NCI-H748 (cell line): ENCODE measurements around the gene OTOF.

ENCODE experiments used
- DNase-seq: peaks from one replicate; lab custom pipeline; 2025; ENCODE audit not compliant: unreplicated experiment; lab: John Stamatoyannopoulos, UW

OTOF gene

DNA sequence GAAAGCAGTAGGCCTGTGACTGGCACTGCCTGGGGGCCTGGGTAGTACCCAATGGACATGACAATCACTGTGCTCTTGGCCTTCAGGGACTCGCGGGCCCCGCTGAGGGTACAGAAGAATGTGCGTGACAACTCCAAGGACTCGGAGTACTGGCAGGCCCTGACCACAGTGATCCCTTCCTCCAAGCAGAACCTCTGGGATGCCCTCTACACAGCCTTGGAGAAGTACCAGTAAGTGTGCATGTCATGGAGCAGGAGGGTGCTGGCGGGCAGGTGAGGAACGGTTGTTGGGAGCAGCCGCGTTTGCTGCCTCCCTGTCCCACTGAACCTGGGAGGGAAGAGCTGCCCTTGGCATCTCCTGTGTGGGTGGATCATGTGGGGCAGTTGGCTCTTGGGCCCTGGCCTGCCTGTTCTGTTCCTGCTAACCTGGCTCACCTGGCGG lies 23.3 kb downstream of the OTOF start:
- no peak for DNase-seq

DNA sequence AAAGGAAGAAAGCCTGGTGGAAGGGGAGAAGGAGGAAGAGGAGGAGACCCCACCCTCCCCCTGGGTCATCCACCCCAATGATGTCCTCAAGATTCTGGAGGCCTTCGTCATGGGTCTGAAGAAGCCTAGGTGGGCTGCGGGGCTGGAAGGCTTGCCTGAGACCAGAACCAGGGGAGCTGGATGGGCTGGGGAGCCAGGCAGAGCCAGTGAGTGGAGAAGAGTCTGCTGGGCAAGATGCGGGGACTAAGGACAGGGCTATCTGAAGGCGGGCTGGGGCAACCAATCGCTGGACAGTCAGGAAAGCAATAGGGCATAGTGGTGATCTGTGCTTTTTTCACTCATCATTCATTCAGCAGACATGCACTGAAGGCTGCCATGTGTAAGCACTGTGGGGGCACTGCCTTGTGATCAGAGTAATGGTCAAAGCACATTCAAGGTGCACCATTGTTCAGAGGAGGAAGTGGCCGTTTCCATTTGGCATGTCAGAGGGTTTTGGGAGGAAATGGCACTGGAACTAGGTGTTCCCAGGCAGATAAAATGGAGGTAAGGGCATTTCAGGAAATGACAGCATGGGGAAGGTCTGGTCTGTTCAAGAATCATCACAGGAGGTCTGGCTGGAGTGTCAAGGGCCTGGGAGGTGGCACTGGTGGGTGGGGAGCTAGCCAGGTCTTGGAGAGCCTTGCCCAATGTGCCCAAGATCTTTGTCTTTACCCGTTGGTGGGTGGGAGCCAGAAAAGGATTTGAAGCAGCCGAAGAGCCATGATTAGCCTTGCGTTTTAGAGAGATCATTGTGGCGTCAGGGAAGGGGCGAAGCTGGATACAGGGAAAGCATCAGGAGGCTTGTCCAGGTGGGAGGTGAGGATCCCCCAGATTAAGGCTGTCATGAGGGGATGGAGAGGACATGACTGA lies 24.2 kb downstream of the OTOF start:
- no peak for DNase-seq

DNA sequence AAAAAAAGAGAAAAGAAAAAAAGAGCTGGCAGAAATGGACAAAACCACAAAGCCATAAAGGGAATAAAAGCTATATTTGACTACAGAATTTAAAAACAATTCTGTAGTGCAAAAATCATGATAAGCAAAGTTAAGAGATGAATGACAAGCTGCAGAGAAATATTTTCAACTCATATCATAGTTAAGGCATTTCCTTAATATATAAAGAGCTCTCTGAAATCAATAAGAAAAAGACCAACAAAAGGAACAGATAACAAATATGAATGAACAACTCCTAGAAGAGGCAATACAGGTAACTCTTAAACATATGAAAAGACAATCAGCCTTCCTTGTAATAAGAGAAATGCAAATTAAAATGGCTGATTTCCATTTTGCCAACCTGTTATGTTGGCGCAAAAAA lies 26.2 kb downstream of the OTOF start:
- no peak for DNase-seq

- no peak for DNase-seq
These were observed 27.8 kb downstream of the OTOF start for GRCh38 chr2:26450031-26450635.

GRCh38 chr2:26449278-26450030 lies 28.5 kb downstream of the OTOF start:
- DNase-seq = no peak

- no peak for DNase-seq
These were observed 29.3 kb downstream of the OTOF start for GRCh38 chr2:26448651-26449050.

DNA sequence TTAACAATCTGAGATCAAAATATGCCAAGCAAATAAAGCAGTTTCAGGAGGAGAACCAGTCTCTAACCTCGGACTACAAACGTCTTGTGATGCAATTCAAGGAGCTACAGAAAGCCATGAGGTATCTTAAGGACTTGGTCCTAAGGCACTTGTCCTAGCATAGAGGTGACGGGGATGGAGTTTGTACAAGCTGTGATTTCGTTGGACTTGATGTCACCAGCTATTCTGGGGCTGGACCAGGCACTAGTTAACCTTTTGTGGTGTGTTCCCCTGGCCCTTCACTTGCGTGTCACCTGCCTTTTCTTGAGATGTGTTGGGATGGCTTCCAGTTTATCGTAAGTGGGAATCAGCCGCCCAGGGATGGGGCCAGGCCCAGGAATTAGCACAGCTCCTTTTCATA lies 33.7 kb downstream of the OTOF start:
- DNase-seq = no peak

GRCh38 chr2:26442707-26443106 lies 35.2 kb downstream of the OTOF start:
- no peak for DNase-seq

DNA sequence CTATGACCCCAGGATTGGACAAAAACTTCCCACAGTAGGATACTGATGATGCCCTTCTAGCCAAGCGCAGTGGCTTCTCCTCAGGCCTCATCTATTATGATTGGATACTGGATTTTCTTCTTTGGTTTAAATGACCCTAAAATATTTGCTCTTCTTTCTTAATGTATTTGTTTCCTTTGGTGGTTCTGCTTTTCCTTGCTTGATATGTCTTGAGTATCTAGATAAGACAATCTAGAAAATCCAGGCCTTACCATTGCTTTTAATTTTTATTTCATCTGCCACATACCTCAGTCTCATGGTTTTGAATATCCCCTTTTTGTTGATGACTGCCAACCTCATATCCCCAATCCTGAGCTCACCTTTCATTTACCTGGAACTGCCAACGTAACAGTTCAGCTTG lies 35.6 kb downstream of the OTOF start:
- DNase-seq = no peak

- DNase-seq = no peak
These were observed 39.0 kb downstream of the OTOF start for GRCh38 chr2:26438926-26439325.

DNA sequence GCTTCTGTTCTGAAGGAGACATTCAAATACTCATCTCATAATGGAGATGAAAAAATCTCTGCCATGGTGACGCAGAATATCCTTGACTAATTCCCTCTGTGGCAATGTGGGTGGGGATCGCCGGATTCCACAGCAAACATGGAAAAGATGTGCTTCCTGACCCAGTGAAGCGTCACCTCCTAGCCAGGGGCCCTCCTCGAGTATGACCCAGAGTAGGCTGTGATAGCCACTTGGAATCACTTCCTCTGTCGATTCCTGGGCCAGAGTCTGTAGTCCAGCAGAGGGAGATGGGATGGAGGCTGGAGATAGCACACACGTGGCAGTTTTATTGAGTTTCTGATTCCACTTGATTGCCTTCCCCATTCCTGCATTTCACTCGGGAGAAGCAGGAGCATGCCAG lies 39.4 kb downstream of the OTOF start:
- DNase-seq = no peak

GRCh38 chr2:26435106-26435505 lies 42.8 kb downstream of the OTOF start:
- DNase-seq = no peak

DNA sequence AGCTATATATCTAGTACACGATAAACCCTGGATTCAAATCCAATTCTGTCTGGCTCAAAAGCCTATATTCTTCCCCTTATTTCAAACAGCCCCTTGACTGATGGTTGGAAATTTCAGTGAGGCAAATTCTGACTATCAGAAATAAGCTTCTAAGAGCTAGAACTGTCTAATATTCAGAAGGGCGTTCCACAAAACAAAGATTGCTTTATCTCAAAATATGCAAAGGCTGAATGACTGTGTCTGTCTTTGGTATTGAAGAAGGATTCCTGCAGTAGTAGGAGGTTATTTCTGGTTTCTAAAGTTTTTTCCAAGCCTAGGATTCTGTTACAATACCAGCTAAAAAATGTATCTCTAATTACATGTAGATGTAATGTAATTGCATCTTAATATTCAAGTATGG lies 45.1 kb downstream of the OTOF start:
- DNase-seq = no peak

DNA sequence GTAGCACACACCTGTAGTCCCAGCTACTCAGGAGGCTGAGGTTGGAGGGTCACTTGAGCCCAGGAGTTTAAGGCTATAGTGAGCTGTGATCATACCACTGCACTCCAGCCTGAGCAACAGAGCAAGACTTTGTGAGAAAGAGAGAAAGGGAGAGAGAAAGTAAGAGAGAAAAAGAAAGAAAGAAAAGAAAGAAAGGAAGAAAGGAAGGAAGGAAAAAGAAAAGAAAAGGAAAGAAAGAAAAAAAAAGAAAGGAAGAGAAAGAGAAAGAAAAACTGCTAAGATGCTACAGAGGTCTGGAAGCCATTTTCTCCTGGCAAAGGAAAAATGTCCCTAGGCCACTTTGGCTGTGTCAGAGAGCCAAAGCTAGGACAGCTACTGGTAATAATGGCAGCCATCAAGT lies 45.6 kb downstream of the OTOF start:
- DNase-seq = no peak

DNA sequence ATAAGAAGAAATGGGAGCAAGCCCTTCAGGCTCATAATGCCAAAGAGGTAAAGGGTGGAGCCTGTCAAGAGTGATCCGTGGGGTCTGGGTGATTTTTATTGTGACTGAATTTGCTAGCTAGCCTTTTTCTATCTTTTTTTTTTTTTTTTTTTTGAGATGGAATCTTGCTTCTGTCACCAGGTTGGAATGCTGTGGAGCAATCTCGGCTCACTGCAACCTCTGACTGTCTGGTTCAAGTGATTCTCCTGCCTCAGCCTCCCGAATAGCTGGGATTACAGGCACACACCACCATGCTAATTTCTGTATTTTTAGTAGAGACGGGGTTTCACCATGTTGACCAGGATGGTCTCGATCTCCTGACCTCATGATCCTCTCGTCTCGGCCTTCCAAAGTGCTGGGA lies 47.1 kb downstream of the OTOF start:
- no peak for DNase-seq

- DNase-seq = peak; percentile 63
These were observed 47.9 kb downstream of the OTOF start for GRCh38 chr2:26429779-26430578.

- no peak for DNase-seq
These were observed 49.1 kb downstream of the OTOF start for GRCh38 chr2:26428846-26429245.

GRCh38 chr2:26424221-26424620 lies 53.7 kb downstream of the OTOF start:
- no peak for DNase-seq

GRCh38 chr2:26423750-26424149 lies 54.2 kb downstream of the OTOF start:
- DNase-seq = no peak

GRCh38 chr2:26422947-26423629 lies 54.8 kb downstream of the OTOF start:
- DNase-seq = no peak
